Retina (tissue), 1 donor: ENCODE measurements around the gene CALR3.
A peak's percentile ranks its signal among the peaks of the same experiment; 100 is the strongest.
"Not testable (repeated sequence)": the region's sequence is repeated elsewhere in the genome, so short reads cannot be mapped to it uniquely, and the experiment has no call there.

Experiments
- DNase-seq: peaks from one replicate; pipeline ENCODE4 v3.0.0-alpha.2; 2016

The CALR3 gene, protein sequence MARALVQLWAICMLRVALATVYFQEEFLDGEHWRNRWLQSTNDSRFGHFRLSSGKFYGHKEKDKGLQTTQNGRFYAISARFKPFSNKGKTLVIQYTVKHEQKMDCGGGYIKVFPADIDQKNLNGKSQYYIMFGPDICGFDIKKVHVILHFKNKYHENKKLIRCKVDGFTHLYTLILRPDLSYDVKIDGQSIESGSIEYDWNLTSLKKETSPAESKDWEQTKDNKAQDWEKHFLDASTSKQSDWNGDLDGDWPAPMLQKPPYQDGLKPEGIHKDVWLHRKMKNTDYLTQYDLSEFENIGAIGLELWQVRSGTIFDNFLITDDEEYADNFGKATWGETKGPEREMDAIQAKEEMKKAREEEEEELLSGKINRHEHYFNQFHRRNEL

DNA sequence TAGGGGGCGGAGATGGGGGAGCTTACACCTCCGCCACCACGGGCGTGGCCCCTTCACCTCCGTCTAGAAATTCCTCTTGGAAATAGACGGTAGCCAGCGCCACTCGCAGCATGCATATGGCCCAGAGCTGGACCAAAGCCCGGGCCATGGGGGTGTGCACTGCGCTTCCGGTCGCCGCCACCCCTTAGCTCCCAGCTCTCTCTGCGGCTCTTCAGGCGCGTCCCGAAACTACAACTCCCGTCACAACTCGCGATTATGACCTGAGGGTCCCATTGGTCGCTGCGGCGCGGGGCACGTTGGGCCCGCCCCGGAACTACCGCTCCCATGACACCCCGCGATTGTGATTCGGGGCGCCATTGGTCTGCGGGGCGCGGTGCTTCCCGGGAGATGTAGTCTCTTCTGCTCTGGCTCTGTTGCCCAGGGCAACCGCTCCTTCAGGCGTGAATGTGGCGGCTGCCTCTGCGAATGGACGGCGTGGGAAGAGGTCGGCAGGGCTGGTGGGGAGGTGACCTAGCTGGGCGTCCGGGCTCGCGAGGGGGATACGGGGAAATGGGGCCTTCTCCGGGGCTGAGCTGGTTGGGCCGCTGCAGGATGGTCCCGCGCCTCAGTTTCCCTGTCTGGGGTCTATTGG is at the start of gene CALR3, which contains the start of gene C19orf44:
CALR3 (minus strand) TSS at position 186 of the 631 bp plus-strand sequence; CDS start at position 148, 38 bp downstream.
C19orf44 (plus strand) TSS at position 413 of the 631 bp plus-strand sequence. CDS start 4,399 bp downstream, outside the sequence.
- DNase-seq: peak; percentile 98

DNA sequence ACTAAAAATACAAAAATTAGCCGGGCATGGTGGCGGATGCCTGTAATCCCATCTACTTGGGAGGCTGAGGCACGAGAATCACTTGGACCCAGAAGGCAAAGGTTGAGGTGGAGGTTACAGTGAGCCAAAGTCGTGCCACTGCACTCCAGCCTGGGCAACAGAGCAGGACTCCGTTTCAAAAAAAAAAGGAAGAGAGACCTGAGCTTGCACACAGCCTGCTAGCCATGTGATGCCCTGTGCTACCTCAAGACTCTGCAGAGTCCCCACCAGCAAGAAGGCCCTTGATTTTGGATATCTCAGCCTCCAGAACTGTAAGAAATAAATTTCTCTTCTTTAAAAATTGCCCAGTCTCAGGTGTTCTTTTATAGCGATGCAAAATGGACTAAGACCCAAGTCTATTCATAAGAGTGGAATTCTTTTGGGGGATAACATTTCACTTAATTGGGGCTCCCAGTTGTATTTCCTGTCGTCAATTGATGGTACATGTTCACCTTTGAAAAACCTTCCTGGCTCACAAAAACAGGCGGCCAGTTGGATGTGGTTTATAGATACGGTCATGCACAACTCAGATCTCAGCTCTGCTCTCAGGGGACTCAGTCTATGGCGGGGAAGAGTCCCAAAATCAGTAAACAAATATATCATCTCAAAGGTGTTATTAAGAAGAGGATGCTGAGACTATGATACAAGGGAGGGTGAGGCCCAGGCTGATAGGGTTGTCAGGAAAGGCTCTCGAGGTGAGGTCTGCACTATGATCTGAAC is 48.7 kb upstream of the CALR3 start:
- DNase-seq: no peak

GRCh38 chr19:16543734-16544133 is 47.8 kb upstream of the CALR3 start:
- not testable (repeated sequence) for DNase-seq

DNA sequence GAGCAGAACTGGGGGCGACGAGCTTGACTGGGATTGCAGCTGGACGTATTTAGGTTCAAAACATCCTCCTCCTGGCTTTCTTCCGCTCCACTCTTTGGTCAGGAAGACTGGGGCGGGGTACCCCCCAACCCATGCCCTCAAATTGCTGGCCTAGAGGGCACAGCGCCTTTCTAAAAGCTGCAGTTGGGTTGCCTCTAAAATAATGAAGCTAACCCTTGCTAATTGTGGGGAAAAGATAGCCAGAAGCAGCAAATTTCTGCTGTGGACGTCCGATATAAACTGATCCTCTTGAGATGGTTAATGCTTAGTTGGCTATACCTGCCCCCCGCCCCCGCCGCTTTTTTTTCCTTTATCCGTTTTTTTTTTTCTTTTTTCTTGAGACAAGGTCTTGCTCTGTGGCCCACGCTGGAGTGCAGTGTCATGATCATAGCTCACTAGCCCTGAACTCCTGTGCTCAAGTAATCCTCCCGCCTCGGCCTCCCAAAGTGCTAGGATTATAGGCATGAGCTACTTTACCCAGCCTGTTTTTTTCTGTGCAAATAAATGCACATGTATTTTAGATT is 47.0 kb upstream of the CALR3 start:
- no peak for DNase-seq

GRCh38 chr19:16542045-16542909 is 46.3 kb upstream of the CALR3 start, which contains the start of gene CHERP:
CHERP (minus strand) TSS chr19:16542437; CDS start chr19:16542378, 59 bp downstream.
- peak; percentile 98 for DNase-seq

DNA sequence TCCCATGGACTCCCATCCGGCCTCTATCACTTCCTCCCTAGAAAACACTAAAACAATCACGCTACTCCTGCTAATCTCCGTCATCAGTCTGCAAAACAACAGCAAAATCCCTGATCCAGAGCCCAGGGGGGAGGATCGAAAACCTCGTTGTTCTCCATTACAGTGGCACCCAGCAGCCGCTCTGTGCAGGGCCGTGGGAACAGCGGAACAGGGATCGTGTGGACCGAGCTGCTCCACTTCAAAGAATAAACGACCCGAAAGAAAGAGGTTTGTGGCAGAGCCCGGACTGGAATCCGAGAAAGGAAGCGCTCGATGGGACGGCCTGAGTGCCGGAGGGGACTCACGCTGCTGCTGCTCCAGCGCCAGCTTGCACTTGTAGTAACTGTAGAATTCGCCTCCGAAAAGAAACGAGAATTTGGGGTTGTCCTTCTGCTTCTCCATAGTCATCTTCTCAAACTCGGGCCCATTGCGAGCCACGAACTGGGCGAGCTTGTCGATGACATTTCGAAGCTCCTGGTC is 45.6 kb upstream of the CALR3 start:
- no peak for DNase-seq

GRCh38 chr19:16540948-16541347 is 45.0 kb upstream of the CALR3 start:
- DNase-seq: no peak

DNA sequence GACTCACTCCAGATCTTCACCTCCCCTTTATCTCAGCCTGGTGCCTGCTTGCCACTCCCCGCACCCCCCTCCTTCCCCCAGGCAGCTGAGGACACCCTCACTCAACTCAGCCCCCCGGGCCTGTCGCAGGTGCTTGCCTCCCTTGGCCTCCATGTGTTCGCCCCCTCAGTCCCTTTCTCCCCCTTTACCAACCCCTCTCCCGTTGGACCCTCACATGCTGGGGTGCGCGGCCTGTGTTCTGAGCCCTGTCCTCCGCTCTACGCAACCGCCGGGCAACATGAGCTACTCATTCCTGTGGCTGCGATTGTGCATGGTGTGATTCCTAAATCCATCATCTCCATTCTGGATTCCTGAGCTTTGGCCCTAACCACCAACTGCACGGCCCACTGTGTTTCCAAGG is 41.1 kb upstream of the CALR3 start:
- DNase-seq: no peak

- DNase-seq: no peak
Measured at GRCh38 chr19:16536130-16536529, 40.2 kb upstream of the CALR3 start.

- DNase-seq: no peak
Measured at GRCh38 chr19:16535381-16535780, 39.4 kb upstream of the CALR3 start.

GRCh38 chr19:16532440-16533234 is 36.7 kb upstream of the CALR3 start:
- no peak for DNase-seq

DNA sequence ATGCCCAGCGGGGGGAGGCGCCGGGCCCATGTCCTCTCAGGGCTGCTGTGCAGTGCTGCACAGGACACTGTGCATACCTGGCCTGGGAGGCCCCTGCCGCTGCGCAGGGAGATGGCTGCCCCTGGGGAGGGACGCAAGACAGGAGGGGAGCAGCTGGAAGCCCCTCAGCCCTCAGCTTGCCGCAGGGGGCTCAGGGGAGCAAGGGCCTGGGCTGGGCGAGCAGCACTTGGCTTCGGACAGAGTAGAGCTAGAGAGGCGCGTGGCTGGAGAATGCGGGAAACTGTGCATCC is 35.4 kb upstream of the CALR3 start:
- no peak for DNase-seq

GRCh38 chr19:16530540-16531379 is 34.8 kb upstream of the CALR3 start:
- DNase-seq: no peak

DNA sequence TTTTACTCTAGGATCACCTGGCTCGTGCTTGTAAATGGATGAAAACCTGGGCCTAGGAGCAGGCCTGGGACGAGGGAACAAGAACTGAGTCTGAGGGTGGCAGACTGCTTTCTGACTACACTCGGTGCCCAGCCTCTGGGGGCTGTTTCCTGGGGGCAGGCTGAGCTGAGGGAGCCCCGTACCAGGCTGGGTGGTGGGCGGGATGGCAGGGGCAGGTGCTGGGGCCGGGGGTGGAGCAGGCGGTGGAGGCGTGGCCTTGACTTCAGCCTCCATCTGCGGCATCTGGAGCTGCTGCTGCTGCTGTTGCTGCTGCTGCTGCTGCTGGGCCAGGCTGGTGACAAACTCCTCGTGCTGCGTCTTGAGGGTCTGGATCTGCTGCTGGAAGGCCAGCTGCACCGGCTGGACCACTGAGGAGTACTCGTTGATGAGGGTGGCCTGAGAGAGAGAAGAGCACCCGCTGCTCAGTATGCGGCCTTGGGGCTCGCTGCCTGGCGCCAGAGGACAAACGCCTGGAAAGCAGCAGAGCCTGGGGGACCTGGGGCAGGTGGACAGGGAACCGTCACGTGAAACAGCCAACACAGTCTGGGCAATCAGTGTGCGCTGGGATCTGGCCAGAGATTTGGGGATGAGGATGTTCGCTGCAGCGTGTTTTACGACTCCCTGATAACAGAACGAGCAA is 33.6 kb upstream of the CALR3 start:
- DNase-seq: no peak

DNA sequence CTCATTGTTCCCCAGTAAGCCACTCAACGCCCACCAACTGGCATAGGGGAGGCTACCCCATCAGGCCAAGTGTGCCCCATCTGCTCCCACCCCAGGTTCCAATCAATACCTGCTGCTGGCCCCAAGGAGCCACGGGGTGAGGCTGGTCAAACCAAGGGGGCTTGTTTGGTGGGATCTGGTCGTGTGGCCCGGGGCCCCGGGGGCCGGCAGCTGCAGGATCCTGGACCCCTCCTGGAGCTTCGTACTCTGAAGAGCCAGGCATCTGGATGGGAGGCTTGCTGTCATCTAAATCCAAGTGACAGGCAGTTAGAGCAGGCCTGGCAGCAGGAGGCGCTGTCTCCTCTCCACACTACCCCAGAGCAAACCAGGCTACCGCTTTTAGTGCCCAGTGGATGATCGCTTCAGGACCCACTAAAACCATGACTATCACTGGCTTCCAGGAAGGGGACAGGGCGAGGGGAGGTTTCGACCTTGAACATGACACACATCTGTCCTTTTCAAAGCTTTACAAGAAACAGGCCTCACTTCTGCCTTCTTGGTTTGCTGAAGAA is 32.1 kb upstream of the CALR3 start:
- DNase-seq: no peak

- DNase-seq: no peak
Measured at GRCh38 chr19:16527334-16527935, 31.5 kb upstream of the CALR3 start.

- DNase-seq: no peak
Measured at GRCh38 chr19:16525751-16526481, 29.9 kb upstream of the CALR3 start.
